Osteoblast (primary cell): ENCODE data around the gene MMP19. TPM values are rescaled to one million over a fixed set of nuclear protein-coding genes. Genes with fewer than 3 reads are reported as not detected.

Experiments
- DNase-seq: peaks from one replicate; pipeline ENCODE4 v3.0.0; 2011; ENCODE audit warnings: low spot score, mixed read lengths; ENCODE audit not compliant: insufficient read length; ENCODE audit errors: missing footprints
- H2AFZ ChIP-seq: 2 replicates; pipeline ENCODE4 v1.6.0; 2011; ENCODE audit warnings: mild to moderate bottlenecking, low read length
- H3K27ac ChIP-seq: 2 replicates; pipeline ENCODE4 v1.5.1; 2011; ENCODE audit warnings: mild to moderate bottlenecking, low read depth, low read length, moderate library complexity
- H3K27me3 ChIP-seq: 2 replicates; pipeline ENCODE4 v1.6.0; 2012; ENCODE audit warnings: mild to moderate bottlenecking, control low read depth, inconsistent platforms, low read length, moderate library complexity; ENCODE audit not compliant: insufficient read depth
- H3K36me3 ChIP-seq: 2 replicates; pipeline ENCODE4 v1.5.1; 2011; ENCODE audit warnings: mild to moderate bottlenecking, low read length, control low read depth, moderate library complexity; ENCODE audit not compliant: insufficient read depth
- H3K4me1 ChIP-seq: 2 replicates; pipeline ENCODE4 v1.5.1; 2011; ENCODE audit warnings: mild to moderate bottlenecking, low read length, control low read depth, moderate library complexity; ENCODE audit not compliant: insufficient read depth
- H3K4me2 ChIP-seq: 2 replicates; pipeline ENCODE4 v1.6.0; 2011; ENCODE audit warnings: mild to moderate bottlenecking, low read length; ENCODE audit not compliant: insufficient read depth
- H3K4me3 ChIP-seq: fragments of 200-600 bp; sonication (generic); 3 replicates; pipeline ENCODE4 v1.5.1; 2012; ENCODE audit warnings: mild to moderate bottlenecking, low read length, inconsistent platforms; ENCODE audit not compliant: insufficient read depth
- H3K79me2 ChIP-seq: 2 replicates; pipeline ENCODE4 v1.6.0; 2012; ENCODE audit warnings: mild to moderate bottlenecking, low read length, control low read depth, inconsistent platforms; ENCODE audit not compliant: insufficient read depth
- H3K9me3 ChIP-seq: 2 replicates; pipeline ENCODE4 v1.5.1; 2011; ENCODE audit warnings: low read depth, low read length, control low read depth
- H4K20me1 ChIP-seq: 2 replicates; pipeline ENCODE4 v1.6.0; 2012; ENCODE audit warnings: mild to moderate bottlenecking, low read length, control low read depth; ENCODE audit not compliant: insufficient read depth
- CTCF ChIP-seq: IDR thresholded peaks from 2 replicates; pipeline ENCODE4 v1.5.1; 2011; ENCODE audit warnings: mild to moderate bottlenecking, low read depth, low read length, moderate library complexity; ENCODE audit errors: extremely low read depth
- total RNA-seq: library from RNA; depleted of rRNA; stranded (reverse); fragments of >200 nt; gene quantifications from 2 replicates; pipeline ENCODE4 v1.2.3, GENCODE V29; 2012

MMP19 gene
- total RNA-seq, 1 donor = 13.0 TPM

DNA sequence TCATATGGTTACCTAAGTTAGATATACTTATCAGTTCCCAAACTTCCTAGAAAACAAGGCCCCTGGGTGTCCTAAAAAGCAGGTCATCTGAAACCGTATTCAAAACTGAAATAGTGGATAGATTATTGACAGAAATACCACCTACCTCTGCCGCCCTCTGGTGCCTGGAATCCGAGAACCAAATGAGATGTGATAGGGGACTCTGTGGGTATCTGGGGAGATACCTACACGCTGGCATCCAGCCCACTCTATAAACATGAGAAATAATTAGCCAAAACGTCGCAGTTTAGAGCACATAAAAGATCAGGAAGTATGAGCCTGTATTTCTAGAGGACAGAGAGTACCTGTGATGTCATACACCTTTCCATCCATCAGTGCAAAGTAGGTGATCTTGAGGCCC is 20.5 kb downstream of the MMP19 start:
- Histone ChIP-seq H3K4me2 (no peak overlapping the region), H4K20me1 (no peaks in the 10 kb centered on the region), H3K36me3 (peaks cover 44% of the 10 kb centered on the region), H3K27ac (no peak overlapping the region), H3K4me1 (peaks cover 12% of the 10 kb centered on the region), H3K4me3 (no peak overlapping the region), H2AFZ (no peak overlapping the region), H3K27me3 (no peaks in the 10 kb centered on the region), H3K9me3 (no peaks in the 10 kb centered on the region), H3K79me2 (peaks cover 36% of the 10 kb centered on the region)
- DNase-seq = no peak
- peak; percentile 30 for TF ChIP-seq CTCF

- peaks cover 5% of the 10 kb centered on the region for H4K20me1 ChIP-seq
- H2AFZ ChIP-seq = no peak overlapping the region
- peaks cover 42% of the 10 kb centered on the region for H3K36me3 ChIP-seq
- no peaks in the 10 kb centered on the region for H3K9me3 ChIP-seq
- no peak for DNase-seq
- no peaks in the 10 kb centered on the region for H3K27me3 ChIP-seq
- TF ChIP-seq CTCF = peak; percentile 37
- peaks cover 39% of the 10 kb centered on the region for H3K79me2 ChIP-seq
- H3K4me3 ChIP-seq = no peak overlapping the region
- H3K27ac ChIP-seq = no peak overlapping the region
- peaks cover 23% of the 10 kb centered on the region for H3K4me1 ChIP-seq
- H3K4me2 ChIP-seq = no peak overlapping the region
Measured at GRCh38 chr12:55820679-55821078, 22.1 kb downstream of the MMP19 start.

- Histone ChIP-seq H3K4me2 (peak overlapping the region; percentile 98), H3K27ac (peak overlapping the region; percentile 73), H3K79me2 (peaks cover 54% of the 10 kb centered on the region), H3K4me1 (peaks cover 25% of the 10 kb centered on the region), H4K20me1 (peaks cover 20% of the 10 kb centered on the region), H3K27me3 (no peaks in the 10 kb centered on the region), H3K9me3 (no peaks in the 10 kb centered on the region), H3K4me3 (peak overlapping the region; percentile 89), H3K36me3 (peaks cover 55% of the 10 kb centered on the region), H2AFZ (no peak overlapping the region)
- TF ChIP-seq CTCF = no peak
- no peak for DNase-seq
Measured at GRCh38 chr12:55818886-55819285, 23.9 kb downstream of the MMP19 start.

DNA sequence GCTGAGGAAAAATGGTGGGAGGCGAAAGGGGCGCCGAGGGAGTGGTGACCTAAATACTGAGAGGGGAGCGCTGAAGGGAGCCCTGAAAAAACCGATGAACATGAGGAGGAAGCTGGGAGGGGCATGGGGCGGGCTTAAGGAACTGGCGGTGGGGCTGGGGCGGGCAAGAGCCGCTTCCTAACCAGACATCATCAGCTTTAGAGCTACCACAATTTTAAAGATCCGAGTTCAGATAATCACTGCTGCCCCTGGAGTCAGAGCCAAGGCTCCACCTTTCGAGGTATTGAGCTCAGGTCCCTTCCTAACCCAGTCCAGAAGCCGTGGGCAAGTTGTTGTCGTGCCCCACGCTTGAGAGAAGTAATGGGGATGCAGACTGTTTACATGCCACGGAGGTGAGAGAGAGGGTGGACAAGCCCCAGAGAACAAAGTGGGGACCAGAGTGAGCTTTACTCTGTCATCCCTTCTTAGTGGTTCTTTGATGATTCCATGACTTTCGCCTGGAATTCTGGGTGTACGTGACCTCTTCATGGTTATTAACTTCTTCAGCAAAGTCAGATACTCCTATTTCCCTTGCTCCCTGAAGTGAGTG is 24.5 kb downstream of the MMP19 start:
- Histone ChIP-seq H2AFZ (peak overlapping the region; percentile 90), H3K4me1 (peaks cover 25% of the 10 kb centered on the region), H3K4me2 (peak overlapping the region; percentile 98), H4K20me1 (peaks cover 23% of the 10 kb centered on the region), H3K4me3 (peak overlapping the region; percentile 89), H3K9me3 (no peaks in the 10 kb centered on the region), H3K27ac (peak overlapping the region; percentile 73), H3K36me3 (peaks cover 55% of the 10 kb centered on the region), H3K27me3 (no peaks in the 10 kb centered on the region), H3K79me2 (peaks cover 60% of the 10 kb centered on the region)
- TF ChIP-seq CTCF = no peak
- peak; percentile 87 for DNase-seq
